ENCODE results near the gene TRIB2.

The TRIB2 gene

DNA sequence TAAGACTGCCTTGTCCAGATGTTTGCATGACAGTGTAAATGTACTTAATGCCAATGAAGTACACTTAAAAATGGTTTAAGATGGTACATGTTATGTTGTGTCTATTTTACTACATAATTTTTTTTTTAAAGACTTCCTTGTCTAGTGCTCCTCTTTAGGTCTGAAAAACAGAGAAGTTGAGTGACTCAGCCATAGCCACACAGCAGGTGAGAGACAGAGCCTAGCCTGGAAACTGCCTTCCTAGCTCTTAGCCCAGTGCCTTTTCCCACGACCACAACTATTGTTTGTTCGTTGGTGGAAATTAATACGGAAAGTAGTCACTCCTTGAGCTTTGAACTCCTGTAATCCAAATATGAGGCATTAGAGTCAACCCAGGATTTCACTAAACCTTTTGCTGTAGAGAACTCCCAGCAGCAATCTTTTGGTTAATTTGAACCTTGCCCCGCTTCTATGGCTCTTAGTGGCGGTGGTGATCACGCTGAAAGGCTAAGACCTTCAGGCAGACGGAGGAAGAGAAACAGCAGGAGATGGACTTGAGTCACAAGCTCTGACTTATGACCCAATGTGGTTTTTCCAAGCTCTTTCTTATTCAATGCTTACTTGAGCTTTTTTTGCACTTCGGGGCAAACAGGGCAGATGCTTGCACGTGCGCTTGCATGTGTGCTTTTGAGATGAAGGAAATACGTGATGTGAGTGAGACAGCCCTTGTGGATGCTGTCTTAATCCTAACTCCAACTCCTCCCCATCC, 21.2 kb downstream of the TRIB2 start:
- DNase-seq, result no peak

DNA sequence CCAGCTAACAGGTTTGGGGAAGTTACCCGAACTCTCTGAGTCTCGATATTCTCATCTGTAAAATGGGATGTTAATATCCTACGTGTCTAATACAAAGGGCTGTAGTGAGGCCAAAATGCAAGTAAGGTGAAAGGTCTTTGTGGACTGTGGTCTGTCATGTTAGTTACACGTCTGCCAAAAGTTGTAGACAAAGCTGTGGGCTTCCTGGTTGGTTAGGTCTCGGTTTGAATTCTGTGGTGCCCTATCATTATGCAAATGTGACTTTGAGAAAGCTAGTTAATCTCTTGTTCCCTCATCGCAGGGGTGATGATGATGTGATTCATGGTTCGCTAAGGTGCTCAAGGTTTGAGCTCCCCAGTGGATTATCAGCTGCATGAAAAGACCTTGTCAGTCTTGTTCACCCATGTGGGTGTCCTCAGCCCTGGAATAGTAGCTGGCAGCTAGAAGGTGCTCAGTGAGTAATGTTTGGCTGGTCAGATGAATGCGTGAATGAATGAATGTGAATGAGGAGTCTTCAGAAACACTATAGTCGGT, 23.1 kb downstream of the TRIB2 start:
- DNase-seq, result no peak

DNA sequence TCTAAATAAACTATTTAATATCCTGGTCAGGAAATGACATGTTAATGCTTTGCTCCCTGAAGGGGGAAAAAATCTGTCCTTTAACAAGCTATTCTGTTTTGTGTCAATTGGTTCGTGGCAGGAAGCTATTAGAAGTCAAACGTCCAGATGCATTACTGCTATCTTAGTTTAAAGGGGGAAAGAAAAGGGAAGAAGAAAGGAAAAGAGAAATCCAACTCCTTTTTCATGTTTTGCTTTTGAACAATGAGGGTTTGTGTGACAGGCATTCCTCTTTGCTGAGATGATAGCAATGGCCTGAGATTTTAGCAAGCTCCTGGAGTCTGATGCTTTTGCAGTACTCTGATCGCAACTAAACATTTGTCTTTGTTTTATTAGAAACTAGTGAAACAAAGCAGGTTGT, 24.6 kb downstream of the TRIB2 start:
- no peak for DNase-seq

DNA sequence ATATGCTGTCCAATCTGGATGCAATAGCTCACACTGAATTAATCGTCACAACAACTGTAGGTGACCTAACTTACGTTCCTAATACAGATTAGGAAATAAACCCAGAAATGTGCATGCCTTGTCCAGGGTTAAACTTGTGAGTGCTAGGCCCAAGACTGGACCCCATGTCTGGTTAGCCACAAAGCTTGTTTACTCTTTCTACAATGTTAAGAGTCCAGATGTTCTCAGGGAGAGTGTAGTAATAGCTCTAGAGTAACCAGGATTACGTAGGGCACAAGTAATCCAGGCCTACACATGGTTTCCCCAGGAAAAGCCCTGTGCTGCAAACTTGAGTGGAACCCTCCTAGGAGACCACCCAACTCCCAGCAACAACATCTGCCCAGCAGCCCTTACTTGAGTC, 26.2 kb downstream of the TRIB2 start:
- DNase-seq, result no peak

DNA sequence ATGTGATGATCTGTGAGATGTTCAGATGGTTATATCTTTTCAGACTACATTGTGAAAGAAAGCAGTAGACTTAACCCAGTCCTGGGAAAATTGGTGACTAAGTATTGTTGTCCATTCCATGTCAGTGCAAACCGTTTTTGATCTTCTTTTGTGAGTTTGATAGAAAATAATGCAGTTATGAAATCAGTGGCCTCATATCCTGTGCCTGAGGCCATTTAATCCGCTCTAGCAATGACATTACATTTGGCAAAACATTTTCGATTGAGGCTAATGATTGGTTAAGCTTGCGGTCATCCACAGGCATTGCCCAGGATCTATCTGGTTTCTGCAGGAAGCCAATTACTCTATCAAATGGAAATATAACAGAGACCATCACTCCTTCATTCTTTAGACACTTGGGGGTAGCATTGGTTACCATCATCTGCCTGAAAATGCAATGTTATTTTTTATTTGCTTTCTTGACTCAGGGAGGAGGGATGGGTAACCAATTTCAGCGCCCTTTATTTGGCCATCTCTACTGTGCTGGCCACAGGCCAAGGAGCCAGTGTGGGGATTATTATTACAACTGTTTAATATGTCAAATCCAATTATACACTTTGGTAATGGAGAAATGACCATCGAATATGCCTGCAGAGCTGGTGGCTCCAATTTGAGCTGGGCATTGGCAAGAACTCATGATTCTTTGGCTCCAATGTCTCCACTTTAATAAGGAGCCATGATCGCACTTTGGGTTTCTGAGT, 33.6 kb downstream of the TRIB2 start:
- no peak for DNase-seq

DNA sequence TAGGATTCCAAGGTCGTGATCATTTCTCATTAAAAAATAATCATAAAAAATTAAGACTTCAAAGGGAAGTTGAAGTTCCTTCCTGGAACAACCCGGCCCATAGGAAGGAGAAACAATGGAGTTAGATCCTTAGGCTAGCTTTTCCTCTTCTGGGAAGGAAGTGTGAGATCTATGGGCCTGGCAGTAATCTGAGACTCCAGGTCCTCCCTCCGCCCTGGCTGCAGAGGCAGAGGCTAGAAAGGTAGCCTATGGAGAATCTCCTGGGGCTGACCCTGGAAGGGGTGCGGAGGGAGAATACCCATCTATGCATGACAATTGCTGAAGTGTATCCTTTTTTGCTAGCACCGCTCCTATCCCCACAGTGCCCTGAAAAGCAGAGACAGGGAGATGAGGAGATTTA, 37.9 kb downstream of the TRIB2 start:
- DNase-seq, result no peak

DNA sequence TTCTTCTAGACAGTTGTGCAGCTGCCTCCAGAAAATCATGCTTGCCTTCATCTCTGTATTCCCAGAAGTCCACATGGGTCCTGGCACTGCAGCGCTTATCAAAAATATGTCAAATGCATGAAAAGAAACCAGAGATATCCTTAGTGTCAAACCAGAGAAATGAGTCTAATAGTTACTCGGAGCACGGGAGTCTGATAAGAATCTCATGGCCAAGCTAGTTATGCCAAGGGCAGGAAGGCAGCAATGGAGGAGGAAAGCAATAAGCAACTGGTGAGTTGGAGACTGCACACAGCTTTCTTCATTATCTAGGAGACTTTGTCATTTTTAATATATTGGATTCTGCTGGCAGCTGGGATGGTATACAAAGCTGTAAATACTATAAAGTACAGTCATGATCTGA, 38.6 kb downstream of the TRIB2 start:
- no peak for DNase-seq

DNA sequence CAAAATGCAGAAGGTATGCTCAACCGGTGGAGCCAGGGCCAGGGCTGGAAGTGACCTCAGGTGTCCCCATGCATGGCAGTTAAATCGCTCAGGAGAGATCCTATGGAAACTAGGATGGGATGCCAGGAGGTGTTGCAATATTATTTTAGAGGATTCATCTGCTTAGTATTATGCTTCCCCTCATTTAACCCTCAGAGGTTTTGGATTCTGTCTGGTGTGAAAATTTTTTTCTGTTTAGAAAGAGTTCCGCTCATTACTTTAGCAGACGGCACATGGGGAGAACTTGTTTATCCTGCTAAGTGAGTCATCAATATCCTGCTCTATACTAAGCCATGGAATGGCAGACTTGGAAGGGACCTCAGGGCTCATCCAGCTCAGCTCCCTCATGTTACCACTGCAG, 42.5 kb downstream of the TRIB2 start:
- DNase-seq, result no peak

DNA sequence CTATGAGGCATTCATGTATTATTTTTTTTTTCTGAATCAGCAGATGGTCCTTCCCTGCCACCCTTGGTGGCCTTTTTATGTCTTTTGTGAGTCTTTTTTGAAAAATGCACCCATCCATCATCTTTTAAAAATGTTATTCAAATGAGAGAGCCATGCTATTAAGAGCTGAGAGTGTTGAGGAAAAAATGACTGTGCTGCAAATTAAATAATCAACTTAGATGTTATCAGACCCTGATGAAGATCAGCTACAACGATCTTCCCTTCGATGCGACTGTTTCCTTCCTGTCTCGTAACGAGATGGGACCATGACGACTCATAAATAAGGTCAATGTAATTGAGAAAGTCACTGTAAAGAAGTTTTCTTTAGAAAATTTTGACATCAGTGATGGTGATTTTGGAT, 44.4 kb downstream of the TRIB2 start:
- DNase-seq, result no peak

DNA sequence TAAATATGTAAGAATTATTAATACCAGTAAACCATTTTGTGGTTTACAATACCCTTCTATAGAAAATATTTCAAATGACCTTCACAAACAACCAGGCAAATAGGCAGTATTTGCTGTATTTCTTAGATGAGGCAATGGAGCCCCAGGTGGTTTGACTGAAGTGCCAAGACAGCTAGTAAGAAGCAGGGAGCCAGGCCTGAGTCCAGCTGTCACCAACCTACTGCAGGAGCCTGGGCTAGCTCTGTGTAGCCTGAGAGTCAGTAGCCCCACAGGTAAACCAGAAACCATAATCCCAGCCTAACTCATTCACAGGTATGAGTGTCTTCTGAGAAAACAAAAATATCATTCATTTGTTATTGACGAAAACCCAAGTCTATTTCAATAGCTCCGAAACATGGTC, 45.6 kb downstream of the TRIB2 start:
- DNase-seq, result no peak

DNA sequence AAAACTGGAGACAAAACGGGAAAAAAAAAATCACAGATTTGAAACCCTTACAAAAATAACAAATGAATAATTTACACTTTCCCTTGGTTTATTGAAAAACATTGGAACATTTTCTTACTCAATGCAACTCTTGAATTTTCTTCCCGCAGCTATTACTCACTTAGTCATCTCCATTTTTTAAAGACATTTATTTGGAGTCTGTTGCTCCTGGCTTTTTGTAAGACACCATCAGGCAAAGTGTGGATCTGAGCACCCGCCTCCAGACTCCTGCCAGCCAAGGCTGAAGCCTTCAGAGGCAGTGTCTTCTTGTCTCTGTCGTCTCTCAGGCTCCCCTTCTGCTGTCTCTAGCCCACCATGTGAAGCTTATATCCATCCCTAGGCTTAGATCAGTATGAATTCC, 46.2 kb downstream of the TRIB2 start:
- DNase-seq, result no peak

DNA sequence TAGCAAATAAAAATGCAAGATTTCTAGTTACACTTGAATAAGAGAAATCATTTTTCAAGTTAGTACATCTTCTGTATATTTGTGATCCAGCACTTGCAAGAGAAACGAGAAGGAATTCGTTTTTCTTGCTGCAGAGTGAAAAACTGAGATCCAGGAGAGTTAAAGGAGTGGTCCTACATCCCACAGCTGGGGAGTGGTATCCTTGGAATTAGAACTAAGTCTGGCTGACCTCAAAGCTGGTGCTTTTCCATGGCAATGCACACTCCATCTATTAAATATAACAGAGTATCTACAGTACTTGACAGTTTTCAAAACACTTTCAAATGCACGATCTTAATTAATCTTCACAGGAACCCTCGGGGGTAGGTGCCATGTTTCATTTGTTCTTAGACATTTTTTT, 46.8 kb downstream of the TRIB2 start:
- no peak for DNase-seq

DNA sequence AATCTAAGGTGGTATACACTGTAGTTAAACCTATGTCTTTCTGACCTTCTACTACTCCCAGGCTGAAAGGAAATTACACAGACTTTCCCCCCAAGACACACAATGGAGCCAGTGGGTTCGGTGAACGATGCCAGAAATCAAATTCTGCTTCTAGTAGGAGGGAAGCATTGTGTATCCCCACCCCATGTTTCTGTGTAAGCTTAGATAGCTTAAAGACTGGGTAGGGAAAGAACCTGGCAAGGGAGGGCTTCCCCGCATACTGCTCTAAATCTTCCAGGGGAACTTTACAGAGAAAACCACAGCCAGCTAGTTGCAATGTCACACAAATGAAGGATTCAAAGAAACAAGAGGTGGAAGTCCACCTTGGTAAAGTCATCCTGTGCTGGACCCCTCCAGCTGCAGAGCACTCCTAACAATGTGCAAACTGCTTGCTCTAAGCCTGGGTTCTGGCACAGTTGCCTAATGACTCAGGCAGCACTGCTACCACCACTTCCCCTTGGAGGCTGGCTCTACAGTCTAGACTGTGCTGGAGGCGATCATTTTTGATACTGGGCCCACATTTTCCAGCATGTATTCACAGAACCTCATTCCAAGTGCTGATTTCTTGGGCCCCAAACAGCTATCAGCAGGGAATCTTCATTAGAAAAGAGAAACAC, 47.5 kb downstream of the TRIB2 start:
- DNase-seq, result no peak

DNA sequence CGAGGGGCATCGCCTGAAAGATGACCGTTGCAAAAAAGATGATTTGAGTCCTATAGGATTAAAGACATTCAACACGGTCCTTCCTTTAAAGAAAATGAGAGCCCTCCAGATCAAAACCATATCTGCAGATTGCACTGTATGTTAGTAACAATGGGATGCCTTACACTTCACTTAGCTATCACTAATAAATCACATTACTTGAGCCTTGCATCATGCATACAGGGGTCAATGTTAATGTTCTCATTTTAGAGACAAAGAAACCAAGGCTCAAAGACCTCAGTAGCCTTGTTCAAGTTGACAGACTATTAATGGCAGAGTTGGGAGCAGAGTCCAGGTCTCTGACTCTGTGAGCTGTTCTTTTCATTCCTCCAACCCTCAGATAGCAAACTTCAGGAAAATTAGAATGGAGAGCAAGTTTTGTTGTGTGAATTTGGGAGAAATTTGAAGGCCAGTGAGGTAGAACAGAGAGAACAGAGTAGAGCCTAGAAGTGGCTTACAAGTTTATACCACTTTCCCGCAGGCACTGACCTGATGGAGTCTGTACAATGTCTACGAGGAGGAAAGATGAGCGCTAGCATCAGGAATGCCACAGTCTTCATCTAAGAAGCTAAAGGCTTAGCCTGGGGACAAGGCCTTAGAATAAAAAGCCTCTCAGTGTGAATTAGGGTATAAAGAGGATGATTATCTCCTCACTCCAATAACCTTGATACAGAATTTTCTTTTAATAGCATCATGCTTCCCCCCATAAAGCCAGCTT, 48.3 kb downstream of the TRIB2 start:
- no peak for DNase-seq

DNA sequence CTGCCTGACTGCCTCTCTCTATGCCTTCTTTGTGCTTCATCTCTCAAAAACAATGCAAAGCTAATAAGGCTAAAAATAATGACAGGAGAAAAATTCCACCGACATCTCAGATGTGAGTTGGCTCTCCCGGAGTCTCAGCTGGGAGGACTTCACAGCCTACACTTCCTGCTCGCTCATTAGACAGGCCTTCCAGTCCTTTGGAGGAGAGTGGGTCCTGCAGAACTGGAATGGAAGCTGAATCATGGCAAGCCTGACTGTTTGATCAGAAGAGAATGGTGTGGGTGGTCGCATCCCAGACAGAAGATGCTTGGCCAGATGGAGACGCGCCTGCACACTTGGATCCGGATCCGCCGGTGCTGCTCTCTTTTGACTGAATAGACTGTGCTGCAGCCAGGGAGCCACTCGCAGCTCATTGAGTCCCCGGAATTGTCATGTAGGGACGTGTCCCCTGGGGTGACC, 49.7 kb downstream of the TRIB2 start:
- DNase-seq, result no peak

DNA sequence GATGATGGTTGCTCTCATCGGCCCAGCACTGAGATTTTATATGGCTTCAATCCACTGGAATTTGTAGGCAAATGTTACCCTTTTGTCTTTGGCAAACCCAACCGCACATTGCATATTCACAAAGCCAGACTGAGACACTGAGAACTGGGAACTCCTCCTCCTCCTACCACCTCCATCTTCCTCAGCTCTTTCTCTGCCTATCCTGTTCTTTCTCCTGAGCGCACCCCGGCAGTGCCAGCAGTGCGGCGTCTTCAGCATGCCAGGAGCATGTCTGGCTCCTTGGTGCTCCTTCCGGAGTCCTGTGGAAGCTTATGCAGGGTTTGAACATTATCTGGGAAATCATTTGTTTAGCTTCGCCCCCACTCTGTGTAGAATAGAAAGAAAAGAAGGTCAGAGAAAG, 50.8 kb downstream of the TRIB2 start:
- DNase-seq, result no peak

DNA sequence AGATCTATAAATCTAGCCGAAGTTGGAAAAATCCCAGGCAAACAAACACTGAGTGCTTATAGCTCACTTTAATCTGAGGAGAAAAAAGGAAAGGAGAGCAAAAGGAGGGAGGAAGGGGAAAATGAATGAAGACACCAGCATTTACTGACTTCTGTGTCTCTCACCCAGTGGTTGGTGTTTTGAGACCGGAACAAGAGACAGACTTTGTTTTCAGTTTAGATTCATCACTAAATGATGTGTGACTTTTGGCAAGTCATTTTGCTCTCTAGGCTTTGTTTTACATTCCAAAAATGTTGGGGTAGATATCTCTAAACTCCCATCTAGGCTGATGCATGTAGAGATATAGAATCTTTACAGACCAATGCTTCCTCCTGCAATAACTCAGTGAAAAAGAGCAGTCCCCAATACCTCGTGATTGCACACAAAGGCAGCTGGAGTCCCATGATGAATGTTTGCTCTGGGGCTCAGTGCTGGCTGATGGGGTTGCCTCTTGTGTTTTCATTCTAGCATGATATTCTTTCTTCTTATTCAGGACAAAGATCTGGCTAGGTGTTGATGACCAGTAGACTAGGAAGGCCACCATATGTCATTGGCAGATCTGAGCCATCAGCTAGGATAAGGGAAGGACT, 51.4 kb downstream of the TRIB2 start:
- DNase-seq, result no peak

DNA sequence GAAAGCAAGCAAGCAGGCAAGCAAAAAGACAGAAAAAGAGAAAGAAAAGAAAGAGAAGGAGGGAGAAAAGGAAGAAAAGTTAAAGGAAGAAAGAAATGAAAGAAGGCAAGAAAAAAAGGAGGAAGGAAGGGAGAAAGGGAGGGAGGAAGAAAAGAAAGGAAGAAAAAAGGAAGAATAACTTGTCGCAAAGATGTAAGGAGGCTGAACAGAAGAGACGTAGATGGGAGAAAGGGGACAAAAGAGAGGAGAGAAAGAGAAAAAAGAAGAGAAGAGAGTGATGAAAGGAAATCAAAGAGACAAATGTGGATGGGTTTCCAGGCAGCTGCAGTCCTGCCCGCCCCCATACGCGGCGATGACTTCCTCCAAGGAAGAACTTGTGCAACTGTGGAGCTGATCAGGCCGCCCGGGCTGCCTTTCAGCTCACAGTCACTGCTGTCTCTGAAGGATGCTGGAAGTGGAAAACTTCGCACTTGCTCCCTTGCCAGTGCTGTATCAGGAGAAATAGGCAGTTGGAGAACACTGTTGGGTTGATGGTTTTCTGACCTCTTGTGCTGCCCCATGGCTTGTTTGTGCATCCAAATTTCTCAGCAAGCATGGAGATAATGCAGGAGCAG, 52.9 kb downstream of the TRIB2 start:
- DNase-seq, result no peak

DNA sequence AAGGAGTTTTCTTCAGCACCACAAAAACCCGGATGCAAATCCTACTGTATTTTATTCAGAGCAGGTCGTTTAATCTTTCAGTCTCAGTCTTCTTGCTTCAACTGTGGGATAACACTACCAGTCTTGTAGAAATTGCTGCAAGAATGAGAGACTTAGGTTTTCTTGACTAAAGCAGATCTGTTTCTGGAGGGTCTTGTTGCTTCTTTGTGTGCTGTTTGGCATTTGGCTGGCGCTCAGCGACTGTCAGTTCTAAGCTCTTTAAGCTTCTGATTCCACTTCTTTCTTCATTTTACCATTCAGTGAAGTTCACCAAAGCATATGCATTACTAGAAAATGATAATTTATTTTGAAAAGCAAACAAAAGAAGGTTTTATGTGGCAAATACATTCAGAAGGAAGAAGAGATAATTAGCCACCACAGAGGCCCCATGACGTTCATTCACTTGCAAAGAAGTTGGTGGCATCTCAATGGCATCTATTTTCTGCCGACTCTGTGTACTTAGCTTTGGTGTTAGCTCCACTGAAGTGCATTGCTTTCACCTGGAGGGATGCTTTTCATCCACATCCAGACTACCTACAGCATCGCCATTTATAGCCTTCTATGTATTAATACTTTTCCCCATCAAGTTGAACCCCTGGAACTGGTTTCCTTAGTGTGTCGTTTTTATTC, 53.7 kb downstream of the TRIB2 start:
- DNase-seq, result no peak

DNA sequence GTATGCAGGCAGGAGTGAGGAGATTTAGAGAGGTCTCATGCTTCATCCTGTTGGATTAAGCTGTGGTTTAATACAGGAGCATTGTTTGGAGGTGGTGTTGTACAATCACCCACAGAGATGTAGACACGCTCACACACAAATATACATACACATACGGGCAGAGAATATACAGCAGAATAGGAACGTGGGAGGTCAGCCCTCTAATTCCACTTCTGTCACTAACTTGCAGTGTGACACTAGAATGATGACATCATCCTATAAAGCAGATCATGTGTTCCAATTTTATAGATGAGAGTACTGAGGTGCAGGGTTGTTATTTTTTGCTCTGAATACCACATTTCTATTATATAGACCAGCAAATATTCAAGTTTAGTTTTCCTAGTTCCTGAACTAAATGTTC, 54.4 kb downstream of the TRIB2 start:
- DNase-seq, result no peak
